ENCODE results near the gene CALHM4.
"Not testable (repeated sequence)": the region's sequence is repeated elsewhere in the genome, so short reads cannot be mapped to it uniquely, and the experiment has no call there.

Gene CALHM4

DNA sequence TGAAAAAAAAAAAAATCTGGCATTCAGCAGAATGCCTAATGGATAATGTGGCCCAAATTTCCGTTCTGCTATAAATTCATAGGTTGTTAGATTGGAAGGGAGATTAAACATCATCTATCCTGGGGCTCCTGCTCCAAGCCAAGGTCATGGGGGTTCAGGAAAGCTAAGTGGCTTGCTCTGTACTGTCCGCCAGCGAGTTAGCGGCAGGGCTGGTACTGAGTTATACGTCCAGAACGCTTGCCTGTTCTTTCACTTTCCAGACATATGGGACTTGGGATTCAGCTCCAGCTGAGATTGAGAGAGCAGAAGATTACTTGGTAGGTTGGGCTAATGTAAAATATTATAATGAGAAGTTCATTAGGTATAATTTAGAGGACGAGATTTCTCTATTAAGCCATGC is 18.6 kb downstream of the CALHM4 start:
- no peak for DNase-seq (ENCODE audit: low read depth in 2 of 3, low spot score in 1 of 3)

DNA sequence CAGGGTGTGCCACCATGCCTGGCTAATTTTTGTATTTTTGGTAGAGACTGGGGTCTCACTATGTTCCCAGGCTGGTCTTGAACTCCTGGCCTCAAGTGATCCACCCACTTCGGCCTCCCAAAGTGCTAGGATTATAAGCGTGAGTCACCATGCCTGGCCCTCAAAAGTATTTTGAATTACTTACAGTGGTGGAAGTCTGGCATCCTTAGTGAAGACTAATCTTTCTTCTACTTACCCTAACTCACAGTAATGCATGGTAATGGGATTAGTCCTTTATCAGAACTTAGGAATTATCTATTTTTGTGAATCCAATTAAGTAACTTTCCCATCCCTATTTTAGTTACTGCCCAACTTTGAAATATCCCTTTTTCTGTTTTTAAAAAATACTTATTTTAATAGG is 21.7 kb downstream of the CALHM4 start:
- no peak for DNase-seq (ENCODE audit: low read depth in 2 of 3, low spot score in 1 of 3)

DNA sequence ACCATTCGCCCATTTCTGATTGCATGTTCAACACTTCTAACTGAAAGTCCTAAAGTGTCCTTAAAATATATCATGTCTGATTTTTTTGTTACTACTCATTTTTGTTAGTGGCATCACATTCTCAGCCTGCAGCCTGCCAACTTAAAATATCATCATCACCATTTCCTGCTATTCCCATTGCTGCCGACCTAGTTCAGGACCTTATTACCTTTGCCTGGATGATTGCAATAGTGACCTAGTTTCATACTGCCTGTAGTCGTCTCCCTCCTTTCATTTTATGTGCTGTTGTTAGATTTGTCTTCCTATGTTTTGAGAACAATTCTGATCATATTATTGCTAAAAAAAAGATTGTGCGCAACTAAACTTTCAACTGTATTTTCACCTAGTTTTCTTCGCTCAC is 23.9 kb downstream of the CALHM4 start:
- no peak for DNase-seq (ENCODE audit: low read depth in 2 of 3, low spot score in 1 of 3)

DNA sequence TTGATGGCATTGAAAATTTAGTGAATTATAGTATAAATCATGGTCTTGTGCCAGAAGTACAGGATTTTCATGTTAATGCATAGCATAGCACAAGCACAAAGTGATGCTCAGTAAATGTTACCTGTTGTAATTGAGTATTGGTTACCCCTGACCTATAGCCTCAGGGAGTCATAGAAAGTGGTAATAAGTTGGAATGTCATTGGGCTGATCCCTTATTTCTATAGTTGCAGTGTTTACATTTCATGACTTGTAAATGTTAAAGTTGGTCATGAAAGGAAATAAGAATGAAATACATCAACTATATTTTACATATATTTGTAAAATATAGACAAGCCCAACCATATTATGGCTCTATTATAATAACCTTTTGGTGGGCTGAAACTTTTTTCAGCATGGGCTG is 24.8 kb downstream of the CALHM4 start:
- no peak for DNase-seq (ENCODE audit: low read depth in 2 of 3, low spot score in 1 of 3)

DNA sequence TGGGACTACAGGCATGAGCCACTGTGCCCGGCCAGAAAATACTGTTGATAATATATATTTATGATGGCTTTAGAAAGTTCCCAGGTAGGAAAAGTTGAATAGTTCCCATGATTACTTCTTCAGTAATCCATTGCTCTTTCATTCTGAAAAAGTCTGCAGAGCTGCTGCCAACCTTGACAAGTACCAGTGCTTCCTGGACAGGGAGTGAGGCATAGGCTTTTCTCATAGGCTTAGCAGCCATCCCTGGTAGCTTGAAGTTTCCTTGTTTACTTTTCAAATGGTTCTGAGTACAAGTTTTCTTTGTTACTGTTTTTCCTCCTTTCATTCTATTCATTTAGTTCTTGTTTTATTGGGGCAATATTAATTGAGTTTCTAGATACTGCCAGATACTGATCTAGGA is 25.6 kb downstream of the CALHM4 start:
- DNase-seq (ENCODE audit: low read depth in 2 of 3, low spot score in 1 of 3): no peak

DNA sequence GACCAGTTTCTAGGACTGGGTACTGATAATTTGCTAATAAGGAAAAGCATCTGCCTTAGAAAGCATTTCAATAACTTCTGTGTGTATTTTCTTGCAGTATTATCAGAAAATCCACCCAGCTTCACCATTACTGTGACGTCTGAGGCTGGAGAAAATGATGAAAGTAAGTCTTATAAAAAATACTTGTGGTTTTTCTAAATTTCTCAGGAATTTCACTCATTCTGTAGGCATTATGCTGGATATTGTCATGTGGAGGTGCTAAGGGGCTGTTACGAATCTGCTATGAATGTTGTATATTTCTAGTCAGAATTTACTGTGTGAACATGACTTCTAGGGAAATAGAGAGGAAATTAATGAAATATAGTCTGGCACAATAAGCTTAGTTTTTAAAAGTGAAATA is 26.6 kb downstream of the CALHM4 start:
- no peak for DNase-seq (ENCODE audit: low read depth in 2 of 3, low spot score in 1 of 3)

DNA sequence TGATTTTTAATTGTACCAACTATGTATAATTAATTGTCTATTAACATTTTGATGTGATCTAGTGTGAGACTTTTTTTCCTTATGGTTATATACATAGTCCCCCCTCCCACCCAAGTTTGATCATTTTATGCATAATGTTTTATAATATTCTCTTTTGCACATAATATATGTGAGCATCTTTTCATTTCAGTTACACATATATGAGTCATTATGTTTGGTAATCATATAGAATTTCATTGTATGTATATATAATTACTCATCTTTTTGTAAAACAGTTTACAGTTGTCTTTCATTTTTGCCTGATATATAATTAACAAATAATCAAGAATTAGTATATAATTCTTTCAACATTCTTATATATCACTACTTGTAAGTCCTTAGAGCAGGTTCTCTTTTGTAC is 32.7 kb downstream of the CALHM4 start:
- no peak for DNase-seq (ENCODE audit: low read depth in 2 of 3, low spot score in 1 of 3)

DNA sequence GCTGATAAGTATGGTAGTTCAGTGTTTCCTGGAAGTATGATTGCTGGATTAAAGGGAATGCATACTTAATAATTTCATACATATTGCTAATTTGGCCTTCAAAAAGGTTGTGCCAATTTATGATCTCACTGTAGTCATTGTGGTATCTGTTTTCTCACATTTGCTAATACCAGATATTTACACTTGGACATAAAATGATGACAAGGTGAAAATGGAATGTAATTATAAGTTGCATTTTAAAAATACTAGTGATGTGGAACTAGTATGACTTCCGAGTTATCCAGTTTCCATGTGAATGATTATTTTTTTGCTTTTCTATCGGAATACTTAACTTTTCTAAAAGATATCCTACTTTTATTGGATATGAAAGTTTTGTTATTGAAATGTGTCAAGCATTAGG is 33.2 kb downstream of the CALHM4 start:
- DNase-seq (ENCODE audit: low read depth in 2 of 3, low spot score in 1 of 3): no peak

DNA sequence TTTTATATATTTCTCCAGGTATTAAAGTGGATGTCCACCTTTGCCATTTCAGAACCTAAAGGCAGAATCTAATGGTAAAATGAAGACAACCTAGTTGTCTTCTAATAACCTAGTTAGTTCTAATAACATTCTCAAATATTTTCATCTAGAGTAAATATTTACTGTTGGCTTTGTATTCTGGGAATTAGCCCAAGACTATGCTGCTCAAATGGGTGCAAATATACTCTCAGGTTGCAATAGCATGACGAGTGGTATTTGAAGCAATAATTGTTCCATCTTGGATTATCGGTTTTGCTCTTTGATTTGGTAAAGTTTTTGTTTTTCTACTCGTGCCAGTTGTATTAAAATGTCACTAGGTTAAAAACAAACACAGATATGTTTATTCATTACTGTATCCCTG is 41.7 kb downstream of the CALHM4 start:
- no peak for DNase-seq (ENCODE audit: low read depth in 2 of 3, low spot score in 1 of 3)

DNA sequence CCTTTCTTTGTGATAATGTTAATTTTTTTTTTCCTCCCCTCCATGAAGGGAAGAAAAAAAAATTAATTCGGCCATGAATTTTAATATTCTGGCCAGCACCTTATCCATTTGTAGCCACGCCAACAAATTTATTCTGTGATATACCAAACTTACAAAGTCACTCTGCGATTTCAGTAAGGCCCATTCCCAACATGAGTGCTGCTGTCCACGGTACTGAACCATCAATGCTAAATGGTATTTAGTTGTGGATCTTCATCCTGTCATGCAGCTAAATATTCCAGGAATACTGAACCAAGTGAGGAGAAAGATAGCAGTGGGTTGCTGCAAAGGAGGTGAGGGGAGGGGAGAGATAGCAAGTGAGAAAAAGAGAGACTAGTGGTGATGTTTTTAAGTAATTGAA is 43.3 kb downstream of the CALHM4 start:
- DNase-seq (ENCODE audit: low read depth in 2 of 3, low spot score in 1 of 3): no peak

DNA sequence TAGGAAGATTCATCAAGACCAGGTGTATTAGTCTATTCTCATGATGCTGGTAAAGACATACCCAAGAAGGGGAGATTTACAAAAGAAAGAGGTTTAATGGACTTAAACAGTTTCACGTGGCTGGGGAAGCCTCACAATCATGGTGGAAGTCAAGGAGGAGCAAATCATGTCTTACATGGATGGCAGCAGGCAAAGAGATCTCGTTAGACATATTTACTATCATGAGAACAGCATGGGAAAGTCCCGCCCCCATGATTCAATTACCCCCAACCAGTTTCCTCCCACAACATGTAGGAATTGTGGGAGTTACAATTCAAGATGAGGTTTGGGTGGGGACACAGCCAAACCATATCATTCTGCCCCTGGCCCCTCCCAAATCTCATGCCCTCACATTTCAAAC is 50.4 kb downstream of the CALHM4 start:
- not testable (repeated sequence) for DNase-seq (ENCODE audit: low read depth in 2 of 3, low spot score in 1 of 3)

DNA sequence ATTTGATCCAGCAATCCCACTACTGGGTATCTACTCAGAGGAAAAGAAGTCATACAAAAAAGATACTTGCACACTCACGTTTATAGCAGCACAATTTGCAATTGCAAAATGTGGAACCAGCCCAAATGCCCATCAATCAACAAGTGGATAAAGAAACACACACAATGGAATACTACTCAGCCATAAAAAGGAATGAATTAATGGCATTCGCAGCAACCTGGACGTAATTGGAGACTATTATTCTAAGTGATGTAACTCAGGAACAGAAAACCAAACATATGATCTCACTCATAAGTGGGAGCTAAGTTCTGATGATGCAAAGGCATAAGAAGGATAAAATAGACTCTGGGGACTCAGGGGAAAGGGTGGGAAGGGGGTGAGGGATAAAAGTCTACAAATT is 51.3 kb downstream of the CALHM4 start:
- DNase-seq (ENCODE audit: low read depth in 2 of 3, low spot score in 1 of 3): not testable (repeated sequence)

DNA sequence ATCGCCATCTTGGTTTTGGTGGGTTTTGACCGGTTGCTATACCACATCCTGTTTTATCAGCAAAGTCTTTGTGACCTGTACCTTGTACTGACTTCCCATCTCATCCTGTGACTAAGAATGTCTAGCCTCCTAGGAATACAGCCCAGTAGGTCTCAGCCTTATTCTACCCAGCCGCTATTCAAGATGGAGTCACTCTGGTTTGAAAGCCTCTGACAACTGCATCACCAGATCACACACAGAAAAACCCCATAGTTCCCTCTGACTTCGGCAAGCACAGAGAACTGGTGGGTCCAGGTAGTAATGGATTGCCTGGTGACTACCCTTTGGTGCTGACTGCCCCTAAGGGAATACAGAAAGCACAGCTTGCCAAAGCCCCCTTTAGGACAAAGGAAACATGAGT is 52.4 kb downstream of the CALHM4 start:
- no peak for DNase-seq (ENCODE audit: low read depth in 2 of 3, low spot score in 1 of 3)

Data from stimulated activated CD4-positive, alpha-beta T cell treated with anti-CD3 and anti-CD28 coated beads, Interleukin-12 subunit alpha, Interleukin-12 subunit beta, amount 100 ng/mL, for 48 hours (primary cell).